GM12801 (cell line): ENCODE data around the gene PTPN4.

Experiments
- TF ChIP-seq, protein P1 (sequence below): IDR thresholded peaks from one replicate; pipeline ENCODE4 v1.5.1; 2011; ENCODE audit warnings: control low read depth; ENCODE audit not compliant: insufficient read length; ENCODE audit errors: extremely low read depth

The PTPN4 gene

DNA sequence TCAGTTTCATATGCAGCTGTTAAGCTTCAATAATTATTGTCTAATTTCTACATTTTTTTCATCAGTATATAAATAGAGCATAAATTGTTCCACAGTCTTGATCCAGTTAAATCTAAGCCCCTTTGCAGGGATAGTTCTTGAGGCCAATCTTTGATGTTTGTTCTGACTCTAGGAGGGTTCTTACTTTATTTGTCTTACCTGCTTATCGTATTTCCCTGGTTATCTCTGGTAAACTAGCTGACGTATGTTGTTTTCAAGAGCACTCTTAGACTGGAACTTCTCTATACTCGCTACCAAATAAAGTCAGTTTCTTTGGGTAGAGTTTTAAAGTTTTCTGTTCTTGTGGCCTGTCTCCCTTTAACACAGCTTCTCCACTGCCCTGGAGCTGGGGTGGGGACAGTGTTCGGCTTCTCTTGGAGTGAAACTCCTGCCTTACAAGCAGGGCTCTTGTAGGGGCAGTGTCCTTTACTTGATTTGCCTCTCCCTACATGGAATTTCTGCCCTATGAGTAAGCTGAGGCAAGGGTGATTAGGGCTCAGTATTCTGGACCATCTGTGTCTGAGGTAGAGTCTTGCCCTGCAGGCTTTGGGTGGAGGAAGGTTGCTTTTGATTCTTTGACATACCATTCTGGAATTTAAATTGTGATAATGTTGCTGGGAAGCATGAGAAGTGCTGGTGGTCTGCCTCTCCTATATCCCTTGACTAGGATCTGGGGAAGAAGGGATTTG lies 90.3 kb downstream of the PTPN4 start:
- TF ChIP-seq, protein P1, sequence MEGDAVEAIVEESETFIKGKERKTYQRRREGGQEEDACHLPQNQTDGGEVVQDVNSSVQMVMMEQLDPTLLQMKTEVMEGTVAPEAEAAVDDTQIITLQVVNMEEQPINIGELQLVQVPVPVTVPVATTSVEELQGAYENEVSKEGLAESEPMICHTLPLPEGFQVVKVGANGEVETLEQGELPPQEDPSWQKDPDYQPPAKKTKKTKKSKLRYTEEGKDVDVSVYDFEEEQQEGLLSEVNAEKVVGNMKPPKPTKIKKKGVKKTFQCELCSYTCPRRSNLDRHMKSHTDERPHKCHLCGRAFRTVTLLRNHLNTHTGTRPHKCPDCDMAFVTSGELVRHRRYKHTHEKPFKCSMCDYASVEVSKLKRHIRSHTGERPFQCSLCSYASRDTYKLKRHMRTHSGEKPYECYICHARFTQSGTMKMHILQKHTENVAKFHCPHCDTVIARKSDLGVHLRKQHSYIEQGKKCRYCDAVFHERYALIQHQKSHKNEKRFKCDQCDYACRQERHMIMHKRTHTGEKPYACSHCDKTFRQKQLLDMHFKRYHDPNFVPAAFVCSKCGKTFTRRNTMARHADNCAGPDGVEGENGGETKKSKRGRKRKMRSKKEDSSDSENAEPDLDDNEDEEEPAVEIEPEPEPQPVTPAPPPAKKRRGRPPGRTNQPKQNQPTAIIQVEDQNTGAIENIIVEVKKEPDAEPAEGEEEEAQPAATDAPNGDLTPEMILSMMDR = no peak

DNA sequence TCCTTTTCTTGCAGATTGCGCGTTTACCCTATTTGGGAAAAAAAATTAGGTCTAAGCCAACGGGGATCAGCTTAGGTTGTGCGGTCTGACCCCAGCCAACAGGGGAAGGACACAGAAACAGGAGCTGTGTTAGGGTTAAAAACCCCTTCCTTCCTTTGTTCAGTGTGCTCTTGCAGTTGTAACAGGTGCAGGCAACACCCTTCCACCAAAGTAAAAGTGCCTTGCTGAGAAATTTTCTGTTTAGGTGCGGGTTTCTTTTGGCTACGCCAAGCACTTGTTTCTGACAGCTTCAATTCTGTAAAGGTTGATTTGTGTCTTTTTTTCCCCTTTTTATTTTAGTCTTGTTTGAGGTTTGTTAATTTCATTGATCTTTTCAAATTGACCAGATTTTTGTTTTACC lies 92.5 kb downstream of the PTPN4 start:
- TF ChIP-seq, protein P1 = no peak

DNA sequence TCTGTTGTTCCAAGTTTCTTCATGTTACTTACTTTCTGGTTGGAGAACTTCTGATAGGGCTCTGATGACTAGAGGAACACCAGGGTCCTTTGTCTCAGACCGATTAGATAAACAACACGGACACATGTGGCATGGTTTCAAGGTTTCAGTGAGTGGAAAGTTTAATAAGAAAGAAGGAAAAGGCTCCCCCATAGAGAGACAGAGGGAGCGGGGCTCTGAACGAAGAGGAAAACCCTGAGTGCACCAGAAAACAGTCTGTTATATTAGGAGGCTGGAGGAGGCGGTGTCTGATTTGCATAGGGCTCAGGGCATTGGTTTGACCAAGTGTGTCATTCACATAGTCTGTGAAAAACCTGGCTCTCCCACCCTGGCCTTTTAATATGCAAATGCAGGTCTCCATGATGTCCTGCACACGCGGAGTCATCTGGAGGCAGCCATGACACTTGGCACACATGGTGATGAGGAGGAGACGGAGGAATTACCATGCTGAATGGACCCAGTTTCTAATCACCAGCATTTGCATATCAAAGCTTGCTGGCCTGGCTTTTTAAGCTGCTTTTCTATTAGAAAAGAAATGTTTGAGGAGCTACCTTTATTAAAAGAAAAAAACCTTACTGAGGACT lies 94.2 kb downstream of the PTPN4 start:
- TF ChIP-seq, protein P1 = no peak

GRCh38 chr2:119856469-119856901 lies 96.8 kb downstream of the PTPN4 start:
- TF ChIP-seq, protein P1 = no peak

- TF ChIP-seq, protein P1 = no peak
Measured at GRCh38 chr2:119857742-119858141, 98.0 kb downstream of the PTPN4 start.

DNA sequence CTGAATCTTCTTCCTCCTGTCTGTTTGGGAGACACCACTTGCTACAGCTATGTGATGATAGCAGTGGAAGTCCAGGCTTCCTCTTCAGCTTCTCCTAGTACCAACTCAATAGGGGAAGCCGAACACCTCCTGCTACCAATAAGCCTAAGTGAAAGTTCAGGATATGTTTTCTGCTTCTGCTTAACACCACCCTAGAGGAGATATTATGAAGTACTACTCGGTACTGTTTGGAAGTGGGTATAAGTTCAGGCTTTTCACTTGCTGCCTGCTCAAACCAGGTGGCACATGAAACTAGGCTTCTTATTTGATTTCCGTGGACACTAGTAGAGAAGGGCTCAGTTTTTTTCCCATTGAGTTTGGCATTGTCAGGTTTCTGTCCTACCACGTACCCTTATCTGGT lies 99.8 kb downstream of the PTPN4 start:
- TF ChIP-seq, protein P1 = no peak

DNA sequence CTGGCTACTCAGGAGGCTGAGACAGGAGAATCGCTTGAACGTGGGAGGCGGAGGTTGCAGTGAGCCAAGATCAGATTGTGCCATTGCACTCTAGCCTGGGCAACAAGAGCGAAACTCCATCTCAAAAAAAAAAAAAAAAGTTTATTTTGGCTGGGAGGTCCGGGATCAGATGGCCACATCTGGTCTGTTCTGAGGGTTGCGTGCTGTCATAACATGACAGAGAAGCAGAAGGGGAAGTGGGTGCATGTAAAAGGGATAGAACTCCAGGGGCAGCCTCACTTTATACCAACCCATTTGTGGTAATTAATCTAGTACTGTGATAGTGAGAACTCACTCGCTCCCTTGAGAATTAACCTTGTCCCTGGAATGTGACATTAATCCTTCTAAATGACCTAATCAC lies 101.2 kb downstream of the PTPN4 start:
- TF ChIP-seq, protein P1 = no peak
